PC-9 (cell line): ENCODE data around the gene RAB35. TPM values are rescaled to one million over a fixed set of nuclear protein-coding genes. Genes with fewer than 3 reads are reported as not detected.

Experiments used
- BruUV-seq: library from RNA; stranded (reverse); fragments of 400-500 nt; replicated peaks from 2 replicates; lab custom pipeline; 2021; lab: Mats Ljungman, UMichigan
- CTCF ChIA-PET: fragments of 300-600 bp; sonication (Branson Sonifier 250); formaldehyde crosslinking; loops from one replicate; lab custom pipeline; 2022; ENCODE audit warnings: antibody characterized with exemption; lab: Charles Lee
- POLR2A ChIA-PET: fragments of 300-600 bp; sonication (Branson Sonifier 250); formaldehyde crosslinking; loops from one replicate; lab custom pipeline; 2022; ENCODE audit warnings: antibody characterized with exemption; ENCODE audit not compliant: unreplicated experiment; lab: Charles Lee
- DNase-seq, 2 experiments: peaks; one replicate each; pipeline versions ENCODE4 v3.0.0 to v3.0.0-alpha.2; 2015 to 2022; ENCODE audit warnings: mixed read lengths in 1 of 2
- H2AFZ ChIP-seq: fragments of 200-600 bp; sonication (generic); 2 replicates; pipeline ENCODE4 v1.8.1; 2017; ENCODE audit warnings: antibody characterized with exemption
- H3F3A ChIP-seq: fragments of 200-600 bp; sonication (generic); 2 replicates; pipeline ENCODE4 v1.8.1; 2017; ENCODE audit warnings: antibody characterized with exemption, mild to moderate bottlenecking, low read depth; ENCODE audit not compliant: insufficient read depth
- H3K27ac ChIP-seq: fragments of 200-600 bp; sonication (generic); 2 replicates; pipeline ENCODE4 v1.6.1; 2016; ENCODE audit warnings: mixed run types
- H3K27me3 ChIP-seq: fragments of 200-600 bp; sonication (generic); 2 replicates; pipeline ENCODE4 v1.6.1; 2016; ENCODE audit warnings: low read depth, mixed run types; ENCODE audit not compliant: insufficient read depth
- H3K36me3 ChIP-seq: fragments of 200-600 bp; sonication (generic); 2 replicates; pipeline ENCODE4 v1.6.1; 2016; ENCODE audit warnings: low read depth, mixed run types
- H3K4me1 ChIP-seq: fragments of 200-600 bp; sonication (generic); replicated peaks from 2 replicates; pipeline ENCODE4 v1.6.1; 2016; ENCODE audit warnings: mixed run types; ENCODE audit not compliant: insufficient read depth
- H3K4me2 ChIP-seq: fragments of 200-600 bp; sonication (generic); 2 replicates; pipeline ENCODE4 v1.6.1; 2017; ENCODE audit warnings: mixed run types
- H3K4me3 ChIP-seq: fragments of 200-600 bp; sonication (generic); 2 replicates; pipeline ENCODE4 v1.6.1; 2016; ENCODE audit warnings: mixed run types
- H3K79me2 ChIP-seq: fragments of 200-600 bp; sonication (generic); 2 replicates; pipeline ENCODE4 v1.6.1; 2017; ENCODE audit warnings: low read depth, mixed run types
- H3K9me2 ChIP-seq: fragments of 200-600 bp; sonication (generic); 2 replicates; pipeline ENCODE4 v1.8.1; 2017; ENCODE audit warnings: mild to moderate bottlenecking; ENCODE audit not compliant: insufficient read depth
- H3K9me3 ChIP-seq: fragments of 200-600 bp; sonication (generic); 2 replicates; pipeline ENCODE4 v1.8.1; 2016; ENCODE audit warnings: low read depth; ENCODE audit not compliant: insufficient read depth
- H4K20me1 ChIP-seq: fragments of 200-600 bp; sonication (generic); 2 replicates; pipeline ENCODE4 v1.8.1; 2017; ENCODE audit not compliant: insufficient read depth
- EZH2 ChIP-seq: fragments of 200-600 bp; sonication (generic); IDR thresholded peaks from 2 replicates; pipeline ENCODE4 v1.8.0; 2017; ENCODE audit warnings: antibody characterized with exemption, low read depth
- intact Hi-C: fragments of 100-400 bp; cut with micrococcal nuclease; formaldehyde crosslinking; loops from one replicate; pipeline ENCODE4 v1.10.0; 2022; ENCODE audit not compliant: unreplicated experiment
- total RNA-seq: library from RNA; stranded (reverse); gene quantifications from 2 replicates; pipeline ENCODE4 v1.2.3, GENCODE V29; 2021
- TF ChIP-seq, protein P1 (sequence below): fragments of 200-600 bp; sonication (generic); conservative IDR thresholded peaks from 2 replicates; pipeline ENCODE4 v1.6.1; 2017; ENCODE audit warnings: mixed run types, antibody characterized with exemption, mild to moderate bottlenecking, moderate library complexity

The RAB35 gene
- total RNA-seq, 1 experiment from 2014 or later: 52.0 TPM

DNA sequence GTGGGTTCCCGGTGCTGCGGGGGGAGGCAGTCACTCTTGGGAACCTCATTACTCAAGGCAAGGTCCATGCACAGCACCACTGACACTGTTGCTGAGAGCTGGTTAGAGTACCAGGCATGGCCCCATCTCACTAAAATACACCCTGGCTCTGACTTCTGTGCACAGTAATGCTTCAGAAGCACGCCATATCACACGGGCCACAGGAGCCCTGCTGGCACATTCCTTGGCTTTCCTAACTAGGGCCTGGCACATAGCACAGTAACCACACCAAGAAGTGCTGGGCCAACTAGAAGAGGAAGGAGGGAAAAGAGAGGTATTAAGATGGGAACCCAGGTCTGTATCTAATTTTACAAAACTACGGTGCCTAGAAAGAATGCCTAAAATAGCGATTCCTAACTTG lies 13.5 kb upstream of the RAB35 start:
- Histone ChIP-seq H3K9me2 (no peaks in the 10 kb centered on the region), H3K27ac (no peak overlapping the region), H3K4me2 (no peak overlapping the region), H3K9me3 (no peaks in the 10 kb centered on the region), H4K20me1 (no peaks in the 10 kb centered on the region), H2AFZ (no peak overlapping the region), H3K36me3 (0 out of 2 replicates have a peak, but pooled peaks cover 5% of the 10 kb centered on the region), H3K4me3 (no peak overlapping the region), H3K27me3 (no peaks in the 10 kb centered on the region), H3F3A (peaks cover 22% of the 10 kb centered on the region; the same call in 1 of the 2 replicates), H3K4me1 (no peaks in the 10 kb centered on the region), H3K79me2 (no peaks in the 10 kb centered on the region)
- intact Hi-C loops: no loop called here
- ChIA-PET POLR2A (no interaction called here), CTCF (no interaction called here)
- BruUV-seq: no TSS peak
- no peak for TF ChIP-seq EZH2
- TF ChIP-seq, protein P1, sequence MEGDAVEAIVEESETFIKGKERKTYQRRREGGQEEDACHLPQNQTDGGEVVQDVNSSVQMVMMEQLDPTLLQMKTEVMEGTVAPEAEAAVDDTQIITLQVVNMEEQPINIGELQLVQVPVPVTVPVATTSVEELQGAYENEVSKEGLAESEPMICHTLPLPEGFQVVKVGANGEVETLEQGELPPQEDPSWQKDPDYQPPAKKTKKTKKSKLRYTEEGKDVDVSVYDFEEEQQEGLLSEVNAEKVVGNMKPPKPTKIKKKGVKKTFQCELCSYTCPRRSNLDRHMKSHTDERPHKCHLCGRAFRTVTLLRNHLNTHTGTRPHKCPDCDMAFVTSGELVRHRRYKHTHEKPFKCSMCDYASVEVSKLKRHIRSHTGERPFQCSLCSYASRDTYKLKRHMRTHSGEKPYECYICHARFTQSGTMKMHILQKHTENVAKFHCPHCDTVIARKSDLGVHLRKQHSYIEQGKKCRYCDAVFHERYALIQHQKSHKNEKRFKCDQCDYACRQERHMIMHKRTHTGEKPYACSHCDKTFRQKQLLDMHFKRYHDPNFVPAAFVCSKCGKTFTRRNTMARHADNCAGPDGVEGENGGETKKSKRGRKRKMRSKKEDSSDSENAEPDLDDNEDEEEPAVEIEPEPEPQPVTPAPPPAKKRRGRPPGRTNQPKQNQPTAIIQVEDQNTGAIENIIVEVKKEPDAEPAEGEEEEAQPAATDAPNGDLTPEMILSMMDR: no peak
- no peak for DNase-seq

GRCh38 chr12:120126635-120127005 lies 10.1 kb upstream of the RAB35 start:
- Histone ChIP-seq H3K4me2 (no peak overlapping the region), H4K20me1 (no peaks in the 10 kb centered on the region), H3F3A (peaks cover 40% of the 10 kb centered on the region), H3K4me1 (peaks cover 10% of the 10 kb centered on the region), H3K36me3 (0 out of 2 replicates have a peak, but pooled peaks cover 5% of the 10 kb centered on the region), H3K79me2 (no peaks in the 10 kb centered on the region), H3K27me3 (no peaks in the 10 kb centered on the region), H3K4me3 (no peak overlapping the region), H3K9me3 (no peaks in the 10 kb centered on the region), H2AFZ (no peak overlapping the region), H3K27ac (no peak overlapping the region), H3K9me2 (no peaks in the 10 kb centered on the region)
- TF ChIP-seq, protein P1: no peak
- no peak for TF ChIP-seq EZH2
- no TSS peak for BruUV-seq
- DNase-seq: no peak
- ChIA-PET POLR2A (no interaction called here), CTCF (interaction anchor here (0.6 kb wide), 1 partner anchor 9 kb away, joined by 4 read pairs; no protein-coding TSS in a partner anchor)
- intact Hi-C loops: no loop called here

GRCh38 chr12:120125792-120126634 lies 9.5 kb upstream of the RAB35 start:
- Histone ChIP-seq H3K36me3 (0 out of 2 replicates have a peak, but pooled peaks cover 5% of the 10 kb centered on the region), H4K20me1 (no peaks in the 10 kb centered on the region), H3K9me3 (no peaks in the 10 kb centered on the region), H3K4me2 (no peak overlapping the region), H3K4me3 (no peak overlapping the region), H3K9me2 (no peaks in the 10 kb centered on the region), H2AFZ (no peak overlapping the region), H3K27me3 (no peaks in the 10 kb centered on the region), H3K79me2 (no peaks in the 10 kb centered on the region), H3F3A (peaks cover 40% of the 10 kb centered on the region), H3K4me1 (peaks cover 10% of the 10 kb centered on the region), H3K27ac (no peak overlapping the region)
- POLR2A ChIA-PET: interaction anchor here (0.6 kb wide), 1 partner anchor 56 kb away, joined by 14 read pairs; no protein-coding TSS in a partner anchor
- no TSS peak for BruUV-seq
- CTCF ChIA-PET: no interaction called here
- no peak for TF ChIP-seq EZH2
- TF ChIP-seq, protein P1: no peak
- intact Hi-C loops: no loop called here
- DNase-seq: no peak
